Measurements from ENCODE around the gene CNTN5. TPM values are rescaled to one million over a fixed set of nuclear protein-coding genes. Genes with fewer than 3 reads are reported as not detected.

Gene CNTN5
- total RNA-seq (2014; rRNA removed; shearing (Covaris generic)) (not detected in 2 replicates), polyA plus RNA-seq (2016; fragmentation: Nextera tagmentation; extraction: Ambion mirVana) (not detected in 2 replicates)

GRCh38 chr11:99020352-99021225 is at the start of gene CNTN5:
CNTN5 (plus strand) TSS chr11:99020949.
- H3K27ac ChIP-seq, result no peak within 1 kb of the TSS
- no peaks in the 10 kb centered on the region for H3K9me2 ChIP-seq (ENCODE audit: insufficient read depth)
- TF ChIP-seq EZH2 (IDR thresholded peaks at IDR 0.05; ENCODE audit: insufficient read depth, poor library complexity, severe bottlenecking) (no peak), EZH2phosphoT487 (IDR thresholded peaks at IDR 0.05; ENCODE audit: insufficient read depth, low read depth) (no peak)
- DNase-seq, result peak; percentile 22
- H3F3A ChIP-seq (ENCODE audit: insufficient read depth), result no peaks in the 10 kb centered on the region
- H3K9me3 ChIP-seq (ENCODE audit: low read depth), result no peaks in the 10 kb centered on the region
- no peak within 1 kb of the TSS for H3K9ac ChIP-seq
- in situ Hi-C loops (cut with MboI), result no loop called here
- peak within 1 kb of the TSS; percentile 70 for H3K4me2 ChIP-seq (ENCODE audit: unreplicated experiment)
- no peaks in the 10 kb centered on the region for H3K36me3 ChIP-seq (ENCODE audit: low read depth)
- no peaks in the 10 kb centered on the region for H4K20me1 ChIP-seq (ENCODE audit: insufficient read depth)
- WGBS, 2 experiments (ENCODE audit: low coverage in 1 of 2, low lambda C conversion rate in 2 of 2, missing lambda C conversion rate in 2 of 2), result 2 to 3% methylated on average over 35 to 57 of the region's 57 CpGs
- H3K27me3 ChIP-seq (replicated peaks; ENCODE audit: insufficient read depth), result peaks cover 40% of the 10 kb centered on the region
- peak within 1 kb of the TSS; percentile 45 for H3K4me3 ChIP-seq
- H3K4me1 ChIP-seq (ENCODE audit: insufficient read depth), result no peaks in the 10 kb centered on the region
- peak within 1 kb of the TSS; percentile 47; the same call in 1 of the 2 replicates for H2AFZ ChIP-seq
- H3K79me2 ChIP-seq (ENCODE audit: insufficient read depth), result no peaks in the 10 kb centered on the region

GRCh38 chr11:98979205-98979604 is 41.5 kb upstream of the CNTN5 start:
- no peaks in the 10 kb centered on the region for H3K79me2 ChIP-seq (ENCODE audit: insufficient read depth)
- no peak overlapping the region for H3K27ac ChIP-seq
- no peaks in the 10 kb centered on the region for H3F3A ChIP-seq (ENCODE audit: insufficient read depth)
- TF ChIP-seq EZH2 (IDR thresholded peaks at IDR 0.05; ENCODE audit: insufficient read depth, poor library complexity, severe bottlenecking) (no peak), EZH2phosphoT487 (IDR thresholded peaks at IDR 0.05; ENCODE audit: insufficient read depth, low read depth) (no peak)
- no peaks in the 10 kb centered on the region for H3K9me3 ChIP-seq (ENCODE audit: low read depth)
- H3K9ac ChIP-seq, result no peak overlapping the region
- H3K27me3 ChIP-seq (replicated peaks; ENCODE audit: insufficient read depth), result no peaks in the 10 kb centered on the region
- no peaks in the 10 kb centered on the region for H3K4me1 ChIP-seq (ENCODE audit: insufficient read depth)
- H3K4me3 ChIP-seq, result no peak overlapping the region
- H3K4me2 ChIP-seq (ENCODE audit: unreplicated experiment), result no peak overlapping the region
- no peak for DNase-seq
- no peaks in the 10 kb centered on the region for H4K20me1 ChIP-seq (ENCODE audit: insufficient read depth)
- no peaks in the 10 kb centered on the region for H3K36me3 ChIP-seq (ENCODE audit: low read depth)
- no peak overlapping the region for H2AFZ ChIP-seq
- 0 to 2% methylated on average over 2 of the region's 2 CpGs for WGBS, 2 experiments (ENCODE audit: low coverage in 1 of 2, low lambda C conversion rate in 2 of 2, missing lambda C conversion rate in 2 of 2)
- no peaks in the 10 kb centered on the region for H3K9me2 ChIP-seq (ENCODE audit: insufficient read depth)
- in situ Hi-C loops (cut with MboI), result no loop called here

- in situ Hi-C loops (cut with MboI), result no loop called here
- H3K9me3 ChIP-seq (ENCODE audit: low read depth), result no peaks in the 10 kb centered on the region
- H3F3A ChIP-seq (ENCODE audit: insufficient read depth), result no peaks in the 10 kb centered on the region
- no peaks in the 10 kb centered on the region for H3K4me1 ChIP-seq (ENCODE audit: insufficient read depth)
- H3K4me2 ChIP-seq (ENCODE audit: unreplicated experiment), result no peak overlapping the region
- H3K9me2 ChIP-seq (ENCODE audit: insufficient read depth), result no peaks in the 10 kb centered on the region
- TF ChIP-seq EZH2 (IDR thresholded peaks at IDR 0.05; ENCODE audit: insufficient read depth, poor library complexity, severe bottlenecking), result no peak
- TF ChIP-seq EZH2phosphoT487 (IDR thresholded peaks at IDR 0.05; ENCODE audit: insufficient read depth, low read depth), result no peak
- H3K9ac ChIP-seq, result no peak overlapping the region
- WGBS, 2 experiments (ENCODE audit: low coverage in 1 of 2, low lambda C conversion rate in 2 of 2, missing lambda C conversion rate in 2 of 2), result 13 to 15% methylated on average over 3 of the region's 3 CpGs
- peaks cover 21% of the 10 kb centered on the region for H3K27me3 ChIP-seq (replicated peaks; ENCODE audit: insufficient read depth)
- DNase-seq, result peak; percentile 53
- H4K20me1 ChIP-seq (ENCODE audit: insufficient read depth), result no peaks in the 10 kb centered on the region
- H3K79me2 ChIP-seq (ENCODE audit: insufficient read depth), result no peaks in the 10 kb centered on the region
- H3K36me3 ChIP-seq (ENCODE audit: low read depth), result no peaks in the 10 kb centered on the region
- no peak overlapping the region for H3K4me3 ChIP-seq
- no peak overlapping the region for H3K27ac ChIP-seq
- no peak overlapping the region for H2AFZ ChIP-seq
Observed at GRCh38 chr11:99015634-99016454, 4.9 kb upstream of the CNTN5 start.

- Histone ChIP-seq H3K27me3 (replicated peaks; ENCODE audit: insufficient read depth) (peaks cover 40% of the 10 kb centered on the region), H3K4me1 (ENCODE audit: insufficient read depth) (no peaks in the 10 kb centered on the region), H3K79me2 (ENCODE audit: insufficient read depth) (no peaks in the 10 kb centered on the region), H3K36me3 (ENCODE audit: low read depth) (no peaks in the 10 kb centered on the region), H2AFZ (no peak overlapping the region), H3K4me3 (no peak overlapping the region), H3K9me3 (ENCODE audit: low read depth) (no peaks in the 10 kb centered on the region), H3K9ac (no peak overlapping the region), H3K4me2 (ENCODE audit: unreplicated experiment) (no peak overlapping the region), H3K27ac (no peak overlapping the region), H3F3A (ENCODE audit: insufficient read depth) (no peaks in the 10 kb centered on the region), H4K20me1 (ENCODE audit: insufficient read depth) (no peaks in the 10 kb centered on the region), H3K9me2 (ENCODE audit: insufficient read depth) (no peaks in the 10 kb centered on the region)
- in situ Hi-C loops (cut with MboI), result no loop called here
- no peak for DNase-seq
- WGBS, 2 experiments (ENCODE audit: low coverage in 1 of 2, low lambda C conversion rate in 2 of 2, missing lambda C conversion rate in 2 of 2), result 5 to 9% methylated on average over 8 of the region's 8 CpGs
- TF ChIP-seq EZH2phosphoT487 (IDR thresholded peaks at IDR 0.05; ENCODE audit: insufficient read depth, low read depth), result no peak
- no peak for TF ChIP-seq EZH2 (IDR thresholded peaks at IDR 0.05; ENCODE audit: insufficient read depth, poor library complexity, severe bottlenecking)
Observed at GRCh38 chr11:99019696-99020095, 1.1 kb upstream of the CNTN5 start.

Measured in GM23248 (cell line).